Activated T-cell treated with anti-CD3 and anti-CD28 coated beads for 1 hour (primary cell): ENCODE results near the gene GPR137B.

ENCODE experiments used
- DNase-seq: peaks from one replicate; pipeline ENCODE4 v3.0.0-alpha.2; 2020; ENCODE audit warnings: low read depth

The GPR137B gene

DNA sequence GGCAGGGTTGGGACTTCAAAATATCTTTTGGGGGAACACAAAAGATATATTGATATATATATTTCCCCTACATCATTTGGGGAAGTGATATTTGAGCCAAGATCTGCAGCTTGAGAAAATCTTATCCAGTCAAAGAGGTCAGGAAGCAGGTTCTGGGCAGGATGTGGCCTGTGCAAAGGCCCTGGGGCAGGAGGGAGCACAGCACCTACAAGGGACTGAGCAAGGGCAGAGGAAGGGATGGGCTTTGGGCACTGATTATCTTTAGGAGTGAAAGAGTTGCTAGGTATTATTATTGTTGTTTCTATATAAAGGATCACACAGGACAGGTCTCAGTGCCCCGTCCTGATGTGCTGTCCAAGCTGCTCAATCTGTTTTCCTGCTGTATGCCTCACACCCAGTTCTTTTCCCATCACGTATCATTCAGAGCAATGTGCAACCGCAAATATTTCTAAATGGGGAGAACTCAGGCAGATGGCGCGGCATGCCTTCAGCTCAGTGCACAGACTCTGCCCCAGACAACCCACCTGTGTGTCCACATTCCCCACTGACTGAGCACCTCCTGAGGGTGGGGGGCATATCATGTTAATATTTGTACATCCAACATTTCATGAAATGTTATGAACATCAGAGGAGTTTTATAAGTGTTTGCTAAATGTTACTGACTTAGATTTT lies 28.1 kb upstream of the GPR137B start:
- no peak for DNase-seq

DNA sequence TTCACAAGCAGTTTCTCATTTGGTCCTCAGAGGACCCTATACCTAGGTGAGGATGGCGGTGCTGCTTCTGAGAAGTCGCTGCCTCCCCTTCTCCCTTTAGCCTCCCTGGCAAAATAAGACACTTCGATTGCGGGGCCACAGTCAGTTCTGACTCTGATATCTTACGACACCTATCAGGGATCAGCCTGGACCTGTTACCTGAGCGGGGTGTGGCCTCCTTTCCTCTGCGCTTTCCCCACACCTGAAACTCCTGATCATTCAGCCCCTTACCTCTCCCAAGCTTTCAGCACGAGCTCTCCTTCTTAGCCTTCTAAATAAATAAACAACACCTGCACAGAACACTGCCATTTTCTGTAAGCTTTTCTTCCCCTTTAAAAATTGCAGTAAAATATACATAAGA lies 24.6 kb upstream of the GPR137B start:
- no peak for DNase-seq

DNA sequence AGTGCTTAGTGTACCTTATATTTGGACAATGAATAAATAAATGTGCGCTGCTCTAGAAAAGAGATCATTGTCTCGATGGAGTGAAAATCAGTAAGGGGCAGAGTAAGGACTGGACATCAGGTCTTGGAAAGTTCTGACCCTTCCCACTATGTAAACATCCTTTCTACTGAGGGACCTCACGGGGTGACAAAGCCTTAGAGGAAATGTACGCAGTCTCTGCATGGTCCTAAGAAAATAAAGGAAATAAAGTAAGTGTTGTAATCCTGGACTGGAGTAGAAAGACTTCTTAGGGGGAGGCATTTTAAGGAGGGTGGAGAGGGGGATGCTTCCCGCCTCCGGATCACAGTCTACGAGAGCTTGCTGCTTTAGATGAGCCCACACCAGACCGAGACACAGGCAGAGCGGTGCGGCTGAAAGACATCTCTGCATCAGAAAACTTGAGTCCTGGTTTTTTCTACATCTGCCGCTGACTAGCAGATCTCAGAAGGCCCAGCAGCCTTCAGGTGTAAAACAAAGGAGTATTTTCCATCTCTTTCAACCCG lies 22.3 kb upstream of the GPR137B start:
- no peak for DNase-seq

DNA sequence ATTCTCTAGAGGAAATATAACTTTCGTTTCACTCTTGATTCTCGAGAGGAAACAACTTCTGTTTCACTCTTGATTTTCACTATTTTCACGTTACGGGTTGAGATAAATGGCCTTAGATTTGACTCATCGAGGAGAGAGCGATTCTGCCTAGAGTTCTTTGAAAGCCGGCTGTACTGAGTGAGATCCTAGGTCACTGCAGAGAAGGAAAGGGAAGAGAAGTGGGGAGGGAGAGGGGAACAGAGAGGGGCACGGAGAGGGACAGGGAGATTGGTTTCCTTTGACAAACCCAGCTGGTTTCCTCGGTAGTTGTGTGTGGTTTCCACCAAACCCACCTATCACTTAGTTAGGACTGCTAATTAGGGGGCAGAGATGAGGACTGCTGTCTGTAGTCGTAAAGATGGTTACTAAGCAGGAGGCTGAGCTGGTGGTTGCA lies 21.6 kb upstream of the GPR137B start:
- no peak for DNase-seq

DNA sequence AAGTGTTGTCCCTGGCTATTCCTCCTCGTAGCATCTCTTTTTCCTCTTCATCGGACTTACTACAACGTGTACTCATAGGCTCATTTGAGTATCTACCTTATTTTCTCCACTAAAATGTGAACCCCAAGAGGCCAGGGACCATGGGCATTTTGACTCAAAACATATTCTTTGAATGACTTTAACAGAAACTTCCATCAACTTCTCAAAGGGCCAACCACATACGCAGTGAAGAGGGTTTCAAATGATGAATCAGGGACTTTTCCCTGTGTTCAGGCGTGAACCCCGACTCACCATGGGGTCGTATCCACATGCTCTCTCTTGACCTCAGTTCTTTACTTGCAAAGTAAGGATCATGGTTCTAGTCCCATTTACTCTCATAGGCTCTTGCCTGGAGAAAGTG lies 20.2 kb upstream of the GPR137B start:
- no peak for DNase-seq

DNA sequence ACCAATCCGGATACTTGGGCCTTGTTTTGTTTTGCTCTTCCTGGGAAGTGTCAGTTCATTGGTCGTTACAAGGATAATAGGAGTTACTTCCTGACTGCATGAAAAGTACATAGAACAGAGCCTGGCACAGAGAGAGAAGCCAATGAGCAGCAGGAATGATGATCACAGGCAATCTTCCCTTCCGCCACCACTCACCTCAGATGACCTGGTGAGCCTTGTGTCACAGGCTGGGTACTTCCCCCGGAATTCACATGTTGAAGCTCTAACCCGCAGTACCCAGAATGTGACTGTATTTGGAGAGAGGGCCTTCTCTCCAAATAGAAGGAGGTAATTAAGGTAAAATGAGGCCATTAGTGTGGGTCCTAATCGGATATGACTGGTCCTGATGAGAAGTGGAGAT lies 18.8 kb upstream of the GPR137B start:
- DNase-seq, result no peak

DNA sequence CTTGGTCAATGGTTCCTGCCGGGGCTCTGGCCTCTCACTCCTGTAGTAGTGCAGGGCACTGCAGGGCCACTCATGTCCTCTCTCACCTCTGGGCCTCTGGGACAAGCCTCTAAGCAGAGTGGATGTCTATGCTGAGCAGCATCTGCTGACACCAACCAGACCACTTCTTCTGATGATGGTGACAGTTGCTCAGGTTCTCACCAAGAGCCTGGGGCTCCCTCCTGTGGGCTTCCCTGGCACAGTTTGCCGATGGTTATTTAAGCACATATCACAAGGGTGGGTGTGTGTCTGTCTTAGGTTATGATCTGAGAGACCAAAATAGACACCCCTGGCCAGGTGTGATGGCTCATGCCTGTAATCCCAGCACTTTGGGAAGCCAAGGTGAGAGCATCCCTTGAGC lies 17.4 kb upstream of the GPR137B start:
- no peak for DNase-seq

DNA sequence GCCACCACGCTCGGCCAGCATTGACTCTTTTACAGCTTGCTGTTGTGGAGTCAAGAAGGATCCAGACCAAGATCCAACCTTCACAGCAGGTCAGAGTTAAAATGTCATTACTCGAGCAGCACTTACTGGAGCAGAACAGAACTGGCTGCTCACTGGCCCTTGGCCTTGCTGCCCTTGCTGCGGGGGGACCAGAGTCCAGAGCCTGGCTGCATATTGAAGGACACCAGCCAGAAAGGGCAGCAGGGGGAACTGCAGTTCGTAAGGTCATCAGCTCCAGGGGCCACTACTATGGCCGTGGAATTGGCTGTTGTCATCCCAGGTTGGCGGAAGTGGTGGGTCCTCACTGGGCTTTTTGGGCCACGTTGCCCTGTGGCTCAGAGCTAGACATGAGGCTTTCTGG lies 15.3 kb upstream of the GPR137B start:
- no peak for DNase-seq

DNA sequence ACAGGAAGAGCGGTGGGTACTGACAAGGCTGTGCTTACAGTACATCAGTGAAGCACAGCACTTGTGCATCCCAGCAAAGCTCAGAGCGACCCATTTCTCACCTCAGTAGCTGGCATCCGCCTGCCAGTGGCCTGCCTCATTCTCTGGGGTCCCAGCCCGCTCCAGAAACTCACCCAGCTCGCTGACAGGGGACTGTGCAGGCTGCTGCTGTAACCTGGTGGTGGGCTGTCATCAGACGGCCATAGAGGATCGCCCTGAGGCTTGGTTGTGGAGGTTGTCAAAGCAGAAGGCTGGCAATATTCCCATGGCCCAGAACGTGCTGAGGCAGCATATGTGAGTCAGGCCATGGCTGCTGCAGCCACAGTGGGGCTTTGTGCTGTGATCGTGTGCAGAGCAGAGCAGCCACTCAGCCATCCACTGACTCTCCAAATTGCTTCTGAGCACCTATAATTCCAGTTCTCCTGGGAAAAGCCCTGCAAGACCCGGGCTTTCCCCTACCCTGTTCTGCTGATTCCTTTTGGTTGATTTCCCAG lies 13.6 kb upstream of the GPR137B start:
- DNase-seq, result no peak

DNA sequence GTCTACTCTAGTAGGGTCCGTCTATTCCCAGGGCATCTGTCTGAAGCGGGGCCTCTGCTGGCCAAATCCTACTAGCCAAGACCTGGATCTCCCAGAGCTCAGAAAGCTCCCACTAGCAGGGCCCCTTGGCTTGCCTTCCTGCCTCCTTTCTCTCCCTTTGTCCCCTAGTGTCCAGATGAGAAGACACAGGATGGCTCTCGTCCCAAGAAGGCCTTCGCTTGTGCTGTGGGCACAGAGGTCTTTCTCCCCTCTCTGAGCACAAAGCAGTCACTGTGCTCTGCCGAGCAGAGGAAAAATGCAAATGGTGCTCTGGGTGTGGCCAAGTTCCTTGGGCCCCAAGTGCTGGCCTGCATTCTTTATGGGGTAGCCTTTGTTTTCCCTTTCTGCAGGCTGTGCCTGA lies 13.0 kb upstream of the GPR137B start:
- no peak for DNase-seq

DNA sequence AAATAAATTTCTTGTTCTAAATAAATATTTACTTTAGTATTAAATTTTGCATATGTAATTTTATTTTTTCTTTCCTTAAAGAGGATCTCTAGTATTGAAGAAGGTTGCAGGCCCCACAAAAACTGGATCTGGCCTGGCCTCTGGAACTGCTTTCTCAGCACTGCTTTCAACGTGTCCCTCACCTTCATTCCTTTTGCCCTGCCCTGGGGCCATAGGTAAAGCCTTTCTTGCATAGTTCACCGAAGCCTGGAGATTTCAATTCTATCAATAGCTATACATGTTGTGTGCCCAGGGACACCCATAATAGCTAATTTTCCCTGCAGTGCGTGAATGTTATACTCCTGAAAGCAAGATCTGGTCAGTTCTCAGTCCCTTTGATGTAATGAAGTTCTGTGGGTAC lies 12.0 kb upstream of the GPR137B start:
- DNase-seq, result no peak

DNA sequence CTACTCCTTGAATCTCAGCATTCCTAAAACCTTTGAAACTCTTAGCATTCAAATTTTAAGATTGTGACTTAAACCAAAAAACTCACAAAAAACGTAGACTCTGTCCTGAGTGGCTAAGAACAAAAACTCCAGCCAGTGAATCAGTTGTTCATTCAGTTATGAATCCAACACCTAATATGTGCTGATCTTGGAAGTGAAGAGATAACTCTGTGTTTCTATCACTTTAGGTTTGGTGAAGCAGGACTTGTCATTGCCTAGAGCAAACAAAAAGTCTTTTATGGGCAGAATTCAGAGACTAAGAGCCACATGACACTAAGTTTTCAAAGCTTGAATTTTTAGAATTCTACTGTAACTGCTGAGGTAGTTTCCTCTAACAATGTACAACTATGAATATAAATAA lies 10.4 kb upstream of the GPR137B start:
- no peak for DNase-seq

DNA sequence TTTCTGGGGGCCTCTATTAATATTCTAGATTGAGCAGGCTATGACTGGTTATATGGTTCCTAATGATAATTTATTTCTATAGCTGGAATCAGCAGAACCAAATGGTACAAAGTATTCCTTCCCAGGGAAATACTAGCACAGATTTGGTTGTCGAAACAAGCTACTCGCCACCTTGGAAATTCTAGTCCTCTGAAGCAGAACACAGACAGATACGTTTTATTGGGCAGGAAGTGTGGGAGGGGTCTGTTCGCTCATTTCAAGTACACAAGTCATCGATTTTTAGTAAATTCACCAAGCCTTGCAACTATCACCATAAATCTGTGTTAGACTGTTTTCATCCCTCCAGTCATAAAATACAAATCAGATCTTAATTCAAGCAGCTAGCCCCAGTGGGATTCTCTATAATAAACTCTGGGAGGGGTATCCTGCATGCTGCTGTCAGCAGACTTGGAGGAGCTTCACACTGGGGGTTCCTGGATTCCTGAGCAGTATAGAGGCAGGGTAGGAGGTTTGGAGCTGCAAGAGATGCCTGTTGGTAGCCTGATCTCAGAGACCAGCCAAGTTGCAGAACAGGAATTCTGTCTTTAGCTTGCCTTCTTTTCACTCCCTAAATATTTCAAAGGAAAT lies 9.8 kb upstream of the GPR137B start:
- DNase-seq, result no peak

DNA sequence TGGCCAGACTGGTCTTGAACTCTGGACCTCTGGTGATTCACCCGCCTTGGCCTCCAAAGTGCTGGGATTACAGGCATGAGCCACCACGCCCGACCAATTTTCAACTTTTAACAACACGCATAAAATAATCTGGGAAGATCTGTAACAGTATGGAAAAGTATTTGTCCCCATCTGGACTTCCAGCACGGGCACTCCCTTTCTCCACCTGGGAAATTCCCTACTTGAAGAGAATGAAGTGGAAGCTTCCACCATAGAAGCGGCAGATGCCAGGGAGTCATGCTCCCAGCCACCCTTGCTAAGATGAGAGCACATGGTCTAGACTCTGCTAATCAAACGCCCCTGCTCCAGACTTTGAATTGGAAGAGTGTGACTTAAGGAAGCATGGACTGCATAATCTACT lies 9.0 kb upstream of the GPR137B start:
- DNase-seq, result no peak

DNA sequence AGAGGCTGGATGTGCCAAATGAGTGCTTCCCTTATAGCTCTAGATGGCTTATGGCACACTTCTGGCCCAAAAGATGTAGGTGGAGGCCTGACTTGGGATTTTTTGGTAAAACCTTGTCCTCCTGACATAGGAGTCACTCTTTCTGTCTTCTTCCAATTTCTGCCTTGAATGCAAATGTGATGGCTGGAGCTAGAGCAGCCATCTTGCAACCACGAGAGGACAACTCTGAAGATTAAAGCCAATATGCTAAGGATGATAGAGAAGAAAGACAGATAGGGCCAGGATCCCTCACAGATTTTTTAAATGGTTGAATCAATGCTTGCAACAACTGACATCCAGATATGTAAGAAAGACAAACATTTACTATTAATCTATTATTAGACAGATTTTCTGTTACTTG lies 8.5 kb upstream of the GPR137B start:
- DNase-seq, result no peak

DNA sequence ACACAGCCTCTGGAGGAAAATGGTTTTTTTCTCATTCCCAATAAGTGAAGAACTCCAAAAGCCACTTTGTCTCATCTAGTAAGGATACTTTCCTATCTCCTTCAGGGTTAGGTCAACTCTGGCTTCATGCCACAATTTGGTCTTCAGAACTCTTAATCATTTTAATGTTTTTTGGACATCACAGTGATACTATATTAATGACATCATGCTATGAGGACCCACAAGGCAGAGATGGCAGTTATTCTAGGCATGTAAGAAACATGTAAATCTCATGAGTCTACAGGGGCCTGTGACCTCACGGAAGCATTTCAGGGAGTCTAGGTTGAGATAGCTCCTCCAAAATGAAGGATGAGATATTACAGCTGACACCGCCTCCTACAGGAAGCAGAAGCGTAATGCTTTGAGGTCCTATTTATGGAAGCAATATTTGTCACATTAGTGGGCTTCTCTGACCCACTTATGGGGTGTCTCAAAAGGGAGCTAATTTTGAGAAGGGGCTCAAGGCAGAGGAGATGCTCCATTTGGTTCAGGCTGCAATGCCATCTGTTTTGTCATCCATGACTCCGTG lies 5.0 kb upstream of the GPR137B start:
- DNase-seq, result no peak

DNA sequence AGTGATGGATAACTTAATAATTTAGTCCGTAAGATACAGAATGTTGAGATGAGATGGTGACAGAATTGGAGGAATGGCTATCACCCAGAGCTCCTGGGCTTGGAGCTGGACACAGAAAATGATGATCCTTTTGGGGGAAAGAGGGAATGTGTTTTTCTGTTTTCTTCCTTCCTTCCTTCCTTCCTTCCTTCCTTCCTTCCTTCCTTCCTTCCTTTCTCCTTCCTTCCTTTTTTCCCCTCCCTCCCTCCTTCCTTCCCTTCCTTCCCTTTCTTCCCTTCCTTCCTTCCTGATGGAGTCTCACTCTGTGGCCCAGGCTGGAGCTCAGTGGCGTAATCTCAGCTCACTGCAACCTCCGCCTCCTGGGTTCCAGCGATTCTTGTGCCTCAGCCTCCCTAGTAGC lies 2.8 kb upstream of the GPR137B start:
- no peak for DNase-seq

DNA sequence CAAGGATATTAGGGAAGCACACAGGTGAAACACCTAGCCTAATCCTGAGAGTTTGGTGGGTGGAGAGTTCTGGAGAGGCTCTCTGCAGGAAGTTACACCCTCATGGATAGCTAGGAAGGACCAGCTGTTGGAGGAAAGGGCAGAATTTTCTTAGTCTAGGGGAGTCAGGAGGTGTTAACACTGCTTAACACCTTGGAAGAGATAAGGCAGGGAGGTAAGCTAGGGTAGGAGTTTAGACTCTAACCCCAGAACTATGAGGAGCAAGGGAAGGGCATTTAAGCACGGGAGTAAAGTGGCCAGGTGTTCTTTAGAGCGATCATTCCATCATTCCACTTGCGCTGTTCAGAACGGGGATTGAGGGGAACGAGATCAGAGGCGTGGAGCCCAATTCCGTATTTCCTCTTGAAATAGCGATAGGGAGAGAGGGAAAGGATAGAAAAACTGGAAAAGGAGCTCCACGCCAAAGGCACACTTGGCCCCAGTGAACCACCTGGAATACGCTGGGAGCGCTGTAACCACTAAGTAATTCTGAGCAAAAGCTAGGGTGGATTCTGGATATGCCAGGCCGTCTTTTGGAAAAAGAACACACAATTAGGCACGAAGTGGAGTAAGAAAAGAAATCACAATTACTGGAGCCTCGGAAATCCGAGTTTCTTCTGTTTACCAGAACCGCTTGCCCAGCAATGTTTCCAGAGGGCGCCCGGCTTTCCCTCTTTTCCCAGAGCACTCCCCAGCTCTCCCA lies 1.5 kb upstream of the GPR137B start:
- no peak for DNase-seq

DNA sequence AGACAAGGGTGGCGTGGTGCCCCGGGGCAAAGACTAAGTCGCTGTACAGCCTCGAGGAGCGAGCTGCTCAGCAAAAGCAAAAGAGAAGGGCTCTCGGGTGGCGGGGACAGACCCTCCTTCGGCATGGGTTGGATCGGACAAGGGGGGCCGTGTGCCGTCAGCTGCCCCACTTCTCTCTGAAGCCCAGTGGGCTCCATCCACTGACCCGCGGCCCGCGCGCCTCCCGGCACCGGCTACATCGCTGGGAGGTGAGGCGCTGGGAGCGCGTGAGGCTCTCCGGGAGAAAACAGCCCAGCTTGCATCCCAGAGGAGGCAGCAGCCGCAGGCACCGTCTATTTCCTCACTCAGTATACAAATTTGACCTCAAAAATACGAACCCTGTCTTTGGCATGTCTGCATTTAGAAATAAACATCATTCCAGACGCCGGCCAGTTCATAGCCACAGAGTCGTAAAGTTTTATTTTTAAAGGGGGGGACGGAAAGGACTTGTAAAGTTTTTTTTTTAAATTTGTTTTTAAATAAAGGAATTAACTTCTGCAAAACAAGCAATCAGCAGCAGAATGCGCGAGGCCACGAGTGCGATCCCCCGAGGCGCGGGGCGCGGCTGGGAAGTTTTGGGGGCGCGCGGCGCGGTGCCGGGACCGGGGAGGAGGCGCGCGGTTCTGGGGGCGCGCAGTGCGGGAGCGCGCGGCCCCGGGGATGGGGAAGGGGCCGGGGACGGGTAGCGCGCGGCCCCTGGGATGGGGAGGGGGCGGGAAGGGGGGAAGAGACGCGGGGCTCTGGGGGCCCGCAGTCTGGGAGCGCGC lies 689 bp upstream of the GPR137B start:
- DNase-seq, result peak; percentile 17

DNA sequence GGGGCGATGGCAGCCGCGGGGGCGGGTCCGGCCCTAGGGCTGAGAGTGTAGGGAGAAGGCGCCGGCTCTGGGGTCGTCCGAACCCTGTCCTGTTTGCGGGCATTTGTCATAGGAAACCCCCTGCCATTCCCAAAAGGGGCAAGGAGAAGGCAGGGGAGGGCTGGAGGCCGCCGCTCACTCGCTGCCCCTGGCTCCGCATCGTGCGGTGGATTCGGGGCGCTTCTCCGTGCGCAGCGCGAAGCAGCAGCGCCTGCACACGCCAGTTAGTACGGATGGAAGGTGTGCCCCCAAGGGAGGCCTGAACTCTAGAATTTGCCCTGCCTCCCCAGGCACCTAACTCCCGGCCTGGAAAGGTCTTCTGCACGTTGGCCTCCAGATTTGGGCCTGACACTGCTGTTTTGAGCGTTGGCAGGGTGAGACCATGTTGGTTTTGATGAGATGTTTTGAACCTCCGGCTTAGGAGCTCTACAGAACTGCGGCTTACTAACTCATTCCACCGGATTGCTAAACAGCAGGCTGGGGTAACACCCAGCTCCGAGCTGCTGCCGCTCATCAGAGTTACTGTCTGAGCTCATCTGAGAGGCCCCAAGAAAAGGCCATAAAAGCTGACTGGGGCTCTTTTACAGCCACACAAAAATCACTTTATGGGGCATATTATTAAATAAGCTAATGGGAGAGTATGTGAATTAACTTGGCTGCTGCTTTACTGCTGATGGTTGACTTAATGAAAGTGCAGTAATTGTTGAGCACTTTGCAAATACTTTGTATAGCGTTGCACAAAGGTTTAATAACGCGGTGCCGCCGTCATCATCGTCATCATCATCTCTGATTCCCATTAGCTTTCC lies 987 bp downstream of the GPR137B start:
- no peak for DNase-seq

DNA sequence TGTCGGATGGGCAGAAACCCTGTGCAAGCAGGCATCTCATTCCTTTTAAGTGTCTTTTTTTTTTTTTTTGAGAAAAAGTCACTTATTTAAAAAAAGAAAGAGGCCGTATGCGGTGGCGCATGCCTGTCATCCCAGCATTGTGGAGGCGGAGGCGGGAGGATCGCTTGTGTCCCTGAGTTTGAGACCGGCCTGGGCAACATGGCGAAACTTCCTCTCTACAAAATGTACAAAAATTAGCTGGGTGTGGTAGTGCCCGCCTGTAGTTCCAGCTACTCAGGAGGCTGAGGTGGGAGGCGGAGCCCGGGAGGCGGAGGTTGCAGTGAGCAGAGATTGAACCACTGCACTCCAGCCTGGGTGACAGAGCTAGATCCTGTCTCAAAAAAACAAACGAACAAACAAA lies 1.7 kb downstream of the GPR137B start:
- no peak for DNase-seq
